Thymus (tissue), 11 donors: Measurements from ENCODE around the gene BPI. TPM values are rescaled to one million over a fixed set of nuclear protein-coding genes. Genes with fewer than 3 reads are reported as not detected.
A peak's percentile ranks its signal among the peaks of the same experiment; 100 is the strongest.

Experiments used
- DNase-seq, 9 donors: peaks; one replicate each; pipeline ENCODE4 v3.0.0-alpha.2; 2013; ENCODE audit warnings: low spot score in 9 of 9, low read depth in 6 of 9, missing footprints in 1 of 9
- H3K27ac ChIP-seq, 2 donors: one replicate each; pipeline ENCODE4 v1.5.1; 2013; ENCODE audit warnings: control low read depth in 1 of 2, low read depth in 1 of 2, low read length in 1 of 2, mild to moderate bottlenecking in 1 of 2, moderate library complexity in 1 of 2
- H3K27me3 ChIP-seq, 2 donors: one replicate each; pipeline ENCODE4 v1.5.1; 2013; ENCODE audit warnings: low read length in 1 of 2; ENCODE audit not compliant: control insufficient read depth in 2 of 2, insufficient read depth in 1 of 2
- H3K36me3 ChIP-seq, 2 donors: one replicate each; pipeline ENCODE4 v1.5.1; 2013; ENCODE audit warnings: low read length in 1 of 2, mild to moderate bottlenecking in 1 of 2, moderate library complexity in 1 of 2; ENCODE audit not compliant: control insufficient read depth in 2 of 2, insufficient read depth in 2 of 2
- H3K4me1 ChIP-seq, 2 donors: one replicate each; pipeline ENCODE4 v1.5.1; 2013; ENCODE audit warnings: low read length in 2 of 2; ENCODE audit not compliant: control insufficient read depth in 2 of 2, insufficient read depth in 2 of 2
- H3K4me3 ChIP-seq, 2 donors: one replicate each; pipeline ENCODE4 v1.5.1; 2013; ENCODE audit warnings: low read length in 2 of 2, control low read depth in 1 of 2, mild to moderate bottlenecking in 1 of 2
- H3K9me3 ChIP-seq, 2 donors: one replicate each; pipeline ENCODE4 v1.5.1; 2013; ENCODE audit warnings: low read length in 1 of 2, mild to moderate bottlenecking in 1 of 2; ENCODE audit not compliant: control insufficient read depth in 2 of 2, insufficient read depth in 1 of 2
- WGBS: extraction: QIAGEN DNeasy Blood & Tissue Kit; methylation state at CpG from one replicate; pipeline ENCODE4 v1.1.7; 2013; 5-methylcytosine and 5-hydroxymethylcytosine counted together
- polyA plus RNA-seq: library from polyadenylated mRNA; stranded (reverse); fragments of 200-250 nt; gene quantifications from one replicate; pipeline ENCODE4 v1.2.3, GENCODE V29; 2013
- total RNA-seq: library from RNA; stranded (reverse); fragments of 120-200 nt; gene quantifications from one replicate; pipeline ENCODE4 v1.2.4, GENCODE V29; 2013
- donor health status: healthy.

The BPI gene
- total and polyA plus RNA-seq, 2 donors, result 0.57 to 2.1 TPM

- Histone ChIP-seq H3K27me3 (no peaks in the 10 kb centered on the region), H3K36me3 (no peaks in the 10 kb centered on the region), H3K9me3 (no peaks in the 10 kb centered on the region), H3K27ac (no peak overlapping the region), H3K4me3 (no peak overlapping the region), H3K4me1 (no peaks in the 10 kb centered on the region)
- 93% methylated on average over 4 of the region's 4 CpGs for WGBS
- no peak for DNase-seq
These were observed 12.4 kb downstream of the BPI start for GRCh38 chr20:38316341-38316740.

DNA sequence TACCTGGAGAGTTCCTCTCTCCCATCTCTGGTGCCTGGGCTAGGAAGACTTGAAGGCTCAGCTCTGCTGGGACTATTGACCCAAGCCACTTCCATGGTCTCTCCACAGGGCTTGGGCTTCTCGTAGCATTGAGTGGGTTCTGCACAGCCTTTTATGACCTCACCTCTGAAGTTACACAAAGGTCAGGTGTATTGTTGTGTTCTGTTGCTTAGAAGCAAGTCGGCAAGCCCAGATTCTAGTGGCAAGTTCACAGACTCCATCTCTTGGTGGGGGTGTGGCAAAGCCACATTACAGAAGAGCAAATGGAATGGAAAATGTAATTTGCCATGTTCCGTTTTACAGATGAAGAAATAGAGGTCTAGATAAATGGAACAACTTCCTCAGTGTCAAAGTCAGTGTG lies 13.5 kb downstream of the BPI start:
- Histone ChIP-seq H3K9me3 (no peaks in the 10 kb centered on the region), H3K4me3 (no peak overlapping the region), H3K27ac (no peak overlapping the region), H3K4me1 (no peaks in the 10 kb centered on the region), H3K36me3 (no peaks in the 10 kb centered on the region), H3K27me3 (no peaks in the 10 kb centered on the region)
- whole genome bisulfite sequencing, result 88% methylated on average over 3 of the region's 3 CpGs
- no peak for DNase-seq

DNA sequence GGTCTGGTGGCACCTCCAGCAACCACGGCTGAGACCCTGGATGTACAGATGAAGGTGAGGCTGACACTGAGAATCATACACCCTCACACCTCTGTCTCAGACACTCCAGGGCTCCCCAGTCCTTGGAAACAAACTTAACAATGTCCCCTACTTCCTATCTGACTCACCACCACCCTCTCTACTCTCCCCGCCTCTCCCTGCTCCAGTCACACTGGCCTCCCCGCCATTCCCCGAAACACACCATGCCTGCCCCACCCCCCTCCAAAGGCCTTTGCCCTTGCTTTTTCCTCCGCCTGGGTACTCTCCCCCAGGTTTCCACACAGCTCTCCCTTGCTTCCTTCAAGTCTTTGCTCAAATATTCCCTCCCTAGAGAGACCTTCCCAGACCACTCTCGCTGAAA lies 16.3 kb downstream of the BPI start:
- H3K27me3 ChIP-seq, result no peaks in the 10 kb centered on the region
- WGBS, result 64% methylated on average over 6 of the region's 6 CpGs
- H3K4me3 ChIP-seq, result no peak overlapping the region
- no peak overlapping the region for H3K27ac ChIP-seq
- no peaks in the 10 kb centered on the region for H3K9me3 ChIP-seq
- H3K36me3 ChIP-seq, result no peaks in the 10 kb centered on the region
- no peaks in the 10 kb centered on the region for H3K4me1 ChIP-seq
- no peak for DNase-seq

- Histone ChIP-seq H3K4me3 (no peak overlapping the region), H3K27ac (no peak overlapping the region), H3K27me3 (no peaks in the 10 kb centered on the region), H3K36me3 (no peaks in the 10 kb centered on the region), H3K9me3 (no peaks in the 10 kb centered on the region), H3K4me1 (no peaks in the 10 kb centered on the region)
- peak in 1 of 9 donors; percentile 9 for DNase-seq
- 11% methylated on average over 5 of the region's 5 CpGs for WGBS
These were observed 18.1 kb downstream of the BPI start for GRCh38 chr20:38321959-38322598.

GRCh38 chr20:38324159-38324558 lies 20.2 kb downstream of the BPI start:
- Histone ChIP-seq H3K27me3 (no peaks in the 10 kb centered on the region), H3K36me3 (no peaks in the 10 kb centered on the region), H3K4me3 (no peak overlapping the region), H3K9me3 (no peaks in the 10 kb centered on the region), H3K27ac (no peak overlapping the region), H3K4me1 (no peaks in the 10 kb centered on the region)
- WGBS, result 97% methylated on average over 3 of the region's 3 CpGs
- DNase-seq, result no peak

DNA sequence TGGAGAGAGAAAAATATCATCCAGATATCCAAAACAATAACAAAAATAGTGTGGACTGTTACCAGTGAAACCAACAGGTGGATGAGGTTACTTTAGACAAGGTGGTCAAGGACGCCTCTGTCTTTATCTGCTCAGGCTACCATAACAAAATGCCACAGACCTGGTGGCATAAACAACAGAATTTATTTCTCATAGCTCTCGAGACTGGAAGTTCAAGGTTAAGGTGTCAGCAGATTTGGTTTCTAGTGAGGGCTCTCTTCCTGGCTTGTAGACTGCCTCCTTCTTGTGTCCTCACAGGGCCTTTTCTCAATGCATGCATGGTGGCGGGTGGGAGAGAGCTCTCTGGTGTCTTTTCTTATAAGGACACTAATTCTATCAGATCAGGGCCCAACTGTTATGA lies 21.2 kb downstream of the BPI start:
- Histone ChIP-seq H3K9me3 (no peaks in the 10 kb centered on the region), H3K4me1 (no peaks in the 10 kb centered on the region), H3K27me3 (no peaks in the 10 kb centered on the region), H3K27ac (no peak overlapping the region), H3K4me3 (no peak overlapping the region), H3K36me3 (no peaks in the 10 kb centered on the region)
- WGBS, result 86% methylated on average over 3 of the region's 3 CpGs
- no peak for DNase-seq

- no peak for DNase-seq
- H3K27me3 ChIP-seq, result no peaks in the 10 kb centered on the region
- no peaks in the 10 kb centered on the region for H3K36me3 ChIP-seq
- H3K9me3 ChIP-seq, result no peaks in the 10 kb centered on the region
- no peaks in the 10 kb centered on the region for H3K4me1 ChIP-seq
- WGBS, result 91% methylated on average over 3 of the region's 3 CpGs
- H3K27ac ChIP-seq, result no peak overlapping the region
- no peak overlapping the region for H3K4me3 ChIP-seq
These were observed 21.9 kb downstream of the BPI start for GRCh38 chr20:38325905-38326304.

DNA sequence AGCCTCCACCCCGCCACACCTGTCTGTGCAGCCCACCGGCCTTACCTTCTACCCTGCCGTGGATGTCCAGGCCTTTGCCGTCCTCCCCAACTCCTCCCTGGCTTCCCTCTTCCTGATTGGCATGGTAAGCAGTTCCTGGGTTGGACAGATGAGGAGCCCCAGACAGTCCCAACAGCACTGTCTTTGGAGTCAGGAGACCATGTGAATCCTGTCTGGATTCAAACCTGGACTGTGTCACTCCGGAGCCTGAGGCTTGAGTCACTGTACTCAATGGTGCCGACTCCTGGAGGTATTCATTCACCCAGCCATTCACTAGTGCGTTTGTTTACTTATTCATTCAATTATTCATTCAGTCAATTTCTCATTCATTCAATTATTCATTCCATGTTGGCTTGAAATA lies 22.4 kb downstream of the BPI start:
- H3K9me3 ChIP-seq, result no peaks in the 10 kb centered on the region
- DNase-seq, result no peak
- H3K4me3 ChIP-seq, result no peak overlapping the region
- H3K36me3 ChIP-seq, result no peaks in the 10 kb centered on the region
- H3K4me1 ChIP-seq, result no peaks in the 10 kb centered on the region
- no peaks in the 10 kb centered on the region for H3K27me3 ChIP-seq
- H3K27ac ChIP-seq, result no peak overlapping the region
- WGBS, result 98% methylated on average over 7 of the region's 7 CpGs

DNA sequence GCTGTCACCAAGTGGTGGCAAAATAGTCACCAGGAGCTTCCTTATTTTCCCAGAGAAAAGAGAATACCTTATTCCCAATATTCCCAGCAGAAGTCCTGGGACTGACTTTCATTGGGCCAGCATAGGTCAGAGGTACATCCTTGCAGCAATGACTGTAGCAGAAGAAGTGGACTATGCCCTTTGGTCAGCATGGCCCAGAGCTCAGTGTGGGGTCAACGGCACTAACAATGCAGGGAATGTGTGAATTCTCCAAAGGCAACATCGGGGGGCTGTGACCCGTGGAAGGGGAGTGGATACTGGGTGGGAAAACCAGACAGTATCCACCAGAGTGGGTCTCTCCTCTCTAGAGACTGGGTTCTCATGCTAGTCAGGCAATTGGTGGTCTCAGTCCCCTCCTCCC lies 26.7 kb downstream of the BPI start:
- H3K27ac ChIP-seq, result no peak overlapping the region
- WGBS, result 59% methylated on average over 3 of the region's 3 CpGs
- no peak overlapping the region for H3K4me3 ChIP-seq
- no peaks in the 10 kb centered on the region for H3K9me3 ChIP-seq
- no peaks in the 10 kb centered on the region for H3K4me1 ChIP-seq
- H3K36me3 ChIP-seq, result no peaks in the 10 kb centered on the region
- no peaks in the 10 kb centered on the region for H3K27me3 ChIP-seq
- DNase-seq, result no peak

DNA sequence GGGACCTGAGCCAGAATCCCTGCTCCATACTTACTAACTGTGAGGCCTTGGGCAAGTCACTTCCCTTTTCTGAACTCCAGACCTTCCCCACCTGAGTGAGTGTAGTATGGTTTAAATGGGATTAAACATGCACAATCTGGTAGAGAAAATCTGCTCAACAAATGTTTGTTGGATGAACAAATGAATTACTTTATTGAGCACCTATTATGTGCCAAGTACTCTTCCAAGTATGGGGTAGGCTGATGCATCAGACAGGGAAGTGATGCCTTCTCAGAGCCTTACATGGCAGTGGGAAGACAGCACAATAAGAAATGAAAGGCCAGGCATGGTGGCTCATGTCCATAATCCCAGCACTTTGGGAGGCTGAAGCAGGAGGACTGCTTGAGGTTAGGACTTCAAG lies 27.3 kb downstream of the BPI start:
- H3K27ac ChIP-seq, result no peak overlapping the region
- no peaks in the 10 kb centered on the region for H3K27me3 ChIP-seq
- DNase-seq, result no peak
- no peaks in the 10 kb centered on the region for H3K4me1 ChIP-seq
- no peaks in the 10 kb centered on the region for H3K36me3 ChIP-seq
- H3K9me3 ChIP-seq, result no peaks in the 10 kb centered on the region
- no peak overlapping the region for H3K4me3 ChIP-seq
